Ovary (tissue), 3 donors: ENCODE measurements around the gene TTLL12.

Experiments
- POLR2A ChIP-seq: fragments of 450-650 bp; IDR thresholded peaks from one replicate; pipeline ENCODE4 v1.6.1; 2017; ENCODE audit warnings: antibody characterized with exemption, mild to moderate bottlenecking, moderate library complexity
- TF ChIP-seq, protein P1 (sequence below), 3 donors: fragments of 450-650 bp in 2 of 3; fragments of 200-600 bp in 1 of 3; IDR thresholded peaks; one replicate each; pipeline versions ENCODE4 v1.5.1 to v1.8.0; 2016 to 2022; ENCODE audit warnings: antibody characterized with exemption in 3 of 3, mild to moderate bottlenecking in 1 of 3
- donor health status: DM: no; HTN: no; CAD: no.

DNA sequence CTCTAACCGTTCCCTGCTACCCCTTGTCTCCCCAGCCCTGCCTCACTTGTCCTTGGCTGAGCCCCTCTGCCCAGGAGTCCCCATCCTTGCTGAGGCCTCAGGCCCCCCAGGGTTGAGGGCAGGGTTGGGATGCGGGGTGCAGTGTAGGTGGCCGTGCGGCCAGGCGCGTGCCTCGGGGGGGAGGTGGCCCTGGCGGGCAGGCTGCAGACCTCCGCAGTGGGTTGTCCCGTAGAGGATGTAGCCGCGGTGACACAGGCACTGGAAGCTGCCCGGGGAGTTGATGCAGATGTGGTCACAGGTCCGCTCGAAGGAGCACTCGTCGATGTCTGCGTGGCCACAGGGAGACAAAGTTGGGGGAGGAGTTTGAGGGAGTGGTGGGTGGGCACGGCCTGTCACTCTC, 41.9 kb upstream of the TTLL12 start:
- TF ChIP-seq, protein P1, sequence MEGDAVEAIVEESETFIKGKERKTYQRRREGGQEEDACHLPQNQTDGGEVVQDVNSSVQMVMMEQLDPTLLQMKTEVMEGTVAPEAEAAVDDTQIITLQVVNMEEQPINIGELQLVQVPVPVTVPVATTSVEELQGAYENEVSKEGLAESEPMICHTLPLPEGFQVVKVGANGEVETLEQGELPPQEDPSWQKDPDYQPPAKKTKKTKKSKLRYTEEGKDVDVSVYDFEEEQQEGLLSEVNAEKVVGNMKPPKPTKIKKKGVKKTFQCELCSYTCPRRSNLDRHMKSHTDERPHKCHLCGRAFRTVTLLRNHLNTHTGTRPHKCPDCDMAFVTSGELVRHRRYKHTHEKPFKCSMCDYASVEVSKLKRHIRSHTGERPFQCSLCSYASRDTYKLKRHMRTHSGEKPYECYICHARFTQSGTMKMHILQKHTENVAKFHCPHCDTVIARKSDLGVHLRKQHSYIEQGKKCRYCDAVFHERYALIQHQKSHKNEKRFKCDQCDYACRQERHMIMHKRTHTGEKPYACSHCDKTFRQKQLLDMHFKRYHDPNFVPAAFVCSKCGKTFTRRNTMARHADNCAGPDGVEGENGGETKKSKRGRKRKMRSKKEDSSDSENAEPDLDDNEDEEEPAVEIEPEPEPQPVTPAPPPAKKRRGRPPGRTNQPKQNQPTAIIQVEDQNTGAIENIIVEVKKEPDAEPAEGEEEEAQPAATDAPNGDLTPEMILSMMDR (IDR thresholded peaks at IDR 0.05): no peak
- TF ChIP-seq POLR2A: no peak
